Measurements from ENCODE around the gene NEU2.

DNA sequence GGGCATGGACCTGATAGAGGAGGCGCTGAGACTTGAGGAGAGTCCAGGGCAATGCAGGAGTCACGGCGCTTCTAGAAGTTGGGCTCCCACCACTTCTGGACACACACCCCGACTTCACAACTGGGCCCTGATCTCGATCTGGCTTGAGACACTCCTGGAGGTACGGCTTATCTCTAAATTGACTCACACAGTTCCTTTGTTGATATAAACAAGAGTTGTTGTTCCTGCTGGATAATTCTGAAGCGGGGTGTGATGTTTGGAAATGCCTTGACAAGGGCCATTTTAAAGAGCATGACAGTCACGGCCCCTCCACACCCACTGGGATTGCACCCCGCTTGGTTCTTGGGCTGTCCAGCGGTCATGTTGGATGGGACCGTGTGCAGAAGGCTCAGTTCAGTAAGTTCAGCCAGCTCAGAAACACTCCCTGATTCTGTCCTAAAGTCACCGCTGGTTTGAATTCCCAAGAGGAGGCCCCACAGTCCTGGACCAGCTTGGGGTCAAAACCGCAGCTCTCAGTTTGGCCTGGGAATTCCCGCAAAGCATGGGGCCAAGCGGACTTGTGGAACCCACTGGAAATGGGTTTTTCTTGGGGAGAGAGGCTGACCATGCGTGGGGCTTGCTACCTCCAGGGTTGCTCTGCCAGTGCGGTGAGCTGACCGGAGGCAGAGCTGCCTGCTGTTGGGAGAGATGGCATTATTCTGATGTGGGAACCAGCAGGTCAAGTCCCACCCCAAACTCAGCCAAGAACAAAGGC, 9.3 kb upstream of the NEU2 start:
- TF ChIP-seq, protein P1, sequence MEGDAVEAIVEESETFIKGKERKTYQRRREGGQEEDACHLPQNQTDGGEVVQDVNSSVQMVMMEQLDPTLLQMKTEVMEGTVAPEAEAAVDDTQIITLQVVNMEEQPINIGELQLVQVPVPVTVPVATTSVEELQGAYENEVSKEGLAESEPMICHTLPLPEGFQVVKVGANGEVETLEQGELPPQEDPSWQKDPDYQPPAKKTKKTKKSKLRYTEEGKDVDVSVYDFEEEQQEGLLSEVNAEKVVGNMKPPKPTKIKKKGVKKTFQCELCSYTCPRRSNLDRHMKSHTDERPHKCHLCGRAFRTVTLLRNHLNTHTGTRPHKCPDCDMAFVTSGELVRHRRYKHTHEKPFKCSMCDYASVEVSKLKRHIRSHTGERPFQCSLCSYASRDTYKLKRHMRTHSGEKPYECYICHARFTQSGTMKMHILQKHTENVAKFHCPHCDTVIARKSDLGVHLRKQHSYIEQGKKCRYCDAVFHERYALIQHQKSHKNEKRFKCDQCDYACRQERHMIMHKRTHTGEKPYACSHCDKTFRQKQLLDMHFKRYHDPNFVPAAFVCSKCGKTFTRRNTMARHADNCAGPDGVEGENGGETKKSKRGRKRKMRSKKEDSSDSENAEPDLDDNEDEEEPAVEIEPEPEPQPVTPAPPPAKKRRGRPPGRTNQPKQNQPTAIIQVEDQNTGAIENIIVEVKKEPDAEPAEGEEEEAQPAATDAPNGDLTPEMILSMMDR (IDR thresholded peaks at IDR 0.05): no peak
- no peak for TF ChIP-seq POLR2AphosphoS5 (IDR thresholded peaks at IDR 0.05)
- TF ChIP-seq POLR2A (IDR thresholded peaks at IDR 0.05; ENCODE audit: low read depth): no peak
- TF ChIP-seq EP300 (IDR thresholded peaks at IDR 0.05): no peak
